Activated naive CD4-positive, alpha-beta T cell treated with anti-CD3 and anti-CD28 coated beads, Interleukin-2, amount 50 U/mL, for 72 hours (primary cell): ENCODE data around the gene KRT6C. TPM values are rescaled to one million over a fixed set of nuclear protein-coding genes. Genes with fewer than 3 reads are reported as not detected.

Experiments used
- ATAC-seq, 2 donors: fragments of 150-1000 bp; cut with Tn5 transposase; 2 replicates each; pipeline ENCODE4 v1.10.0; 2021; ENCODE audit warnings: mild to moderate bottlenecking in 2 of 2, moderate library complexity in 2 of 2
- DNase-seq, 2 donors: peaks; one replicate each; pipeline ENCODE4 v3.0.0; 2021 to 2022; ENCODE audit warnings: low spot score in 2 of 2
- H3K27ac Mint-ChIP-seq, 2 donors: one replicate each; pipeline ENCODE4 v1.8.0; 2022; ENCODE audit warnings: mild to moderate bottlenecking in 2 of 2, mixed read lengths in 2 of 2
- H3K36me3 Mint-ChIP-seq, 2 donors: one replicate each; pipeline ENCODE4 v1.8.0; 2022; ENCODE audit warnings: mixed read lengths in 2 of 2
- H3K9me3 Mint-ChIP-seq, 2 donors: one replicate each; pipeline ENCODE4 v1.8.0; 2022; ENCODE audit warnings: mixed read lengths in 2 of 2
- total RNA-seq, 2 donors: library from RNA; stranded (reverse); gene quantifications; one replicate each; pipeline ENCODE4 v1.2.3, GENCODE V29; 2022

KRT6C gene
- total RNA-seq, 2 donors from 2014 or later: not detected

DNA sequence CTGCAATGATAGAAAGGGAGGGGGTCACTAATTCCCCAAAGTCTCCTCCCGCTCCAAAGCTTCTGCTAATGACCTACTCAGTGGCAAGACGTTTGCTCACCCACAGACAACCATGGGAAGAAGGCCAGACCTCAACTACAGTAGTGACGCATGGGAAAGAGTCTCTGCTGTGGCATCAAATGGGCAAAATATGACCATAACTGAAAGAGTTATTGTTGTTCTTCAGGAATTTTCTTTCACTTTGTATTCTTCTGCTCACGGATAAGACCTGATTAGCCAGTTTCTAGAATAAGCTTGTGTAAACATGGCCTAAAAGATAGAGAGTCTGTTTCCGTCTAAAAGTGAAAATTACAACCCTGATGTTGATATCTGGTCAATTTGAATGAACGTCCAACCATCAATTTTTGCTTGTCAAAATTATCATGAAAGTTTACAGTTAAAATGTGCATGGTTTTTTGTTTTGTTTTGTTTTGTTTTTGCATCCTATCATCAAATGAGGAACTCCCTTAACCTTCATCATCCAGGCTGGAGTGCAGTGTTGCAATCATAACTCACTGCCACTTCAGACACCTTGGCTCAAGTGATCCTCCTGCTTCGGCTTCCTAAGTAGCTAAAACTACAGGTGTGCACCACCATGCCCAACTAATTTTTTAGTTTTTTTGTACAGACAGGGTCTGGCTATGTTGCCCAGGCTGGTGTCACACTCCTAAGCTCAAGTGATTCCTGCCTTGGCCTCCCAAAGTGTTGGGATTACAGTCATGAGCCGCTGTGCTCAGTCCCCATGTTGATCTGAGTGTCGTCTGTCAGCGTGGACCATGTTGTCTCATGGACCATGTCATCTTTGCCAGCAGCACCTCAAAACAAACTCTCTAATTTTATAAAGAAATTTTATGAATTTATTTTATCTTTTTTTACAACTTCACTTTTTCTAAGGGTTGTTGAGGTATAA is 28.7 kb downstream of the KRT6C start:
- DNase-seq: no peak

DNA sequence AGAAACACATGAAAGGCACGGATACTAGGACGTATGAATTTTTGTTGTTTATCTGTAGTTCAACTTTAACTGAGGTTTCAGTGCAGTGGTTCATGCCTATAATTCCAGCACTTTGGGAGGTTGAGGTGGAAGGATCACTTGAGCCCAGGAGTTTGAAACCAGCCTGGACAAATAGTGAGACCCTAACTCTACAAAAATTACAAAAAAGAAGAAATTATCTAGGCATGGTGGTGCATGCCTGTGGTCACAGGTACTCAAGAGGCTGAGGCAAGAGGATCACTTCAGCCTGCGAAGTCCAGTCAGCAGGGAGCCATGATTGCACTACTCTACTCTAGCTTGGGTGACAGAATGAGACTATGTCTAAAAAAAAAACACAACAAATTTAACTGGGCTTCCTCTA is 29.6 kb downstream of the KRT6C start:
- DNase-seq (no peak), ATAC-seq (no peak)
- no peak overlapping the region for H3K27ac Mint-ChIP-seq
- no peaks in the 10 kb centered on the region for H3K9me3 Mint-ChIP-seq
- H3K36me3 Mint-ChIP-seq: no peaks in the 10 kb centered on the region

More for the DNA sequence above, 28.7 kb downstream of the KRT6C start:
- Mint-ChIP-seq H3K27ac (no peak overlapping the region), H3K36me3 (no peaks in the 10 kb centered on the region), H3K9me3 (no peaks in the 10 kb centered on the region)
- ATAC-seq: no peak

DNA sequence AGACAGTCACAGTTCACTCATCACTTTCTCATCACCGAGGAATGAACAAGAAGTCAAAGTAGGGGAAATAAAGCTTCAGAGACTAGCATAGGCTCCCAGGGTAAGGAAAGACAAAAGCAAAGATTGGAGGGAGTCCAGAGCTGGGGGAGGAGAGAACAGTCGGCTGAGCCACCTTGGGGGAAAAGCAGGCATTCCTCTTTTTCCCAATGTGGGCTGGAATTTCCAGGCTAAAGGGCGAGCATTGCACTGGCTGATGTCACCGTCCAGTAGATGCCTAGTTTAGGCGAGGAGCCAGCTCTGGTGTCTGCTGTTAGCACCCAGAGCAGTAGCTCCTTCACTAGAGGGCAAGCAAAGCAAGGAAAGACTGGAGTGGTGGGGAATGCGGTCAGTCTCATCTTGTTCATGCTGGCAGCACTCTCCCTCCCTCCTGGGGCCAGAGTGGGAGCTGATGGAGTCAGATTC is 31.0 kb downstream of the KRT6C start:
- no peak for DNase-seq
- Mint-ChIP-seq H3K36me3 (no peaks in the 10 kb centered on the region), H3K9me3 (no peaks in the 10 kb centered on the region), H3K27ac (no peak overlapping the region)
- ATAC-seq: no peak

DNA sequence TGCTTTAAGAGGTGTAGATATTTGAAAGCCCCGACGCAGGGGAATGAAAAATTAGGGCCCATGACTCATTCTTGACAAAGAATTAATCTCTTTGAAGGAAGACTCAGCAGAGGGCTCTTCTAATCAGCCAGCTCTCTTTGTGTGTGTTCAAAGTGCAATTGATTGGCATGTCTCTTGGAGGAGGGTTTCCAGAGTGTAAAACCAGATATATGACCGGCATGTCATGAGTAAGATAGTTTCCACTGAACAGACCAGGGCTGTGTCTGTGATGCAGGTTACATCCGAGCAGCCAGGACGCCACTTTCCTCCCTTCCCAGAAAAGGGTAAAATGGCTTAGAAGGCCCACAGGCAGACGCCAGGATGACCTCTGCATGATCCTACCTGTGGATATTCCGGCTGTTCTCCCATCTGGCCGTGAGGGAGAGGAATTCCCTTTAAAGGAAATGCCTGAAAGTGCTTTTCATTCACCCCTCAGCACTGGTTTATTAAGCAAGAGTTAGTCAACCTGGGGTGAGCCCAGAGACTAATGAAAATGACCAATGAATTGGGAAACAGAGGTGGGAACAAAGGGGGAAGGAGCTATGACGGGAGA is 32.2 kb downstream of the KRT6C start:
- DNase-seq: no peak
- peak in 1 of 2 donors; percentile 20 for ATAC-seq
- H3K9me3 Mint-ChIP-seq: no peaks in the 10 kb centered on the region
- H3K27ac Mint-ChIP-seq: no peak overlapping the region
- no peaks in the 10 kb centered on the region for H3K36me3 Mint-ChIP-seq

DNA sequence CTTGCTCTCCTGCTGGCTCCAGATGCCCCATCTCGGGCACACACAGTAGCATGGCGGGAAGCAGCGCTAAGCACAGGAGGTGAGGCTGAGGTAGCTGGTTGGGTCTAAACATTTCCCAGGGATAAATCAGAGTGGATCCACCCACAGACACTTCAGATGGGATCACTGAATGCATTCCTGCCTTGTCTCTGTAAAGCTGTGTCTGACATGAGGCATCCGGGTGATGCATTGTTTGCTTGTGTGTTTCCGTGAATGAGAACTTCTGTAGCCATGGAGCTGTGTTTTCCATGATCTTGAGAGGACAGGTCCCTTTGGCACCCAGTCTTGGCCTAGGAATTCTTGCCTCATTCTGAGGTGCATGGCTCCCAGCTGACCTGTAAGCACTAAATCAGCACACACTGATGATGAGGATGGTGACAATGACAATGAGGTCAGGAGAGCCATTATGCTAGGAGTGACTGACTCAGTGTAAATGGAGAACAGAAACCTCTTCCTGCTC is 32.7 kb downstream of the KRT6C start:
- no peak overlapping the region for H3K27ac Mint-ChIP-seq
- H3K36me3 Mint-ChIP-seq: no peaks in the 10 kb centered on the region
- DNase-seq (no peak), ATAC-seq (peak; percentile 40 to 55)
- H3K9me3 Mint-ChIP-seq: no peaks in the 10 kb centered on the region

DNA sequence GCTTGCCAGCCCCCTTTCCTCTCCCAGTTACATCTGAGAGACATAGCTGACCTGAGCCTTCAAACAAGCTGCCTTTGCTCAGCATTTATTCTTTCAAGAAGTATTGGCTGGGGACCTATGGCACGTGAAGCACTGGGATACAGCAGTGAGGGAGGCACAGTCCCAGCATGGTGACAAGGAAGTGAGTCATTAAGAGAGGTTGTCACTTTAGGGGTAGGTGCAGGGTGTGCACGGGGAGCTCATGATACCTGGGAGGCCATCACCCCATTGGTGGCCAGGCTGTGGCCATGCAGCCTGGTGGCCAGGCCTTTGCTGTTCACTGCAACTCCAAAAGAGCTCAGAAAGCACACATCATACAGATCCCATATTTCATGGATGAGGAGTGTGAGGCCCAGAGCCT is 33.8 kb downstream of the KRT6C start:
- ATAC-seq (no peak), DNase-seq (no peak)
- no peaks in the 10 kb centered on the region for H3K36me3 Mint-ChIP-seq
- H3K27ac Mint-ChIP-seq: no peak overlapping the region
- no peaks in the 10 kb centered on the region for H3K9me3 Mint-ChIP-seq

DNA sequence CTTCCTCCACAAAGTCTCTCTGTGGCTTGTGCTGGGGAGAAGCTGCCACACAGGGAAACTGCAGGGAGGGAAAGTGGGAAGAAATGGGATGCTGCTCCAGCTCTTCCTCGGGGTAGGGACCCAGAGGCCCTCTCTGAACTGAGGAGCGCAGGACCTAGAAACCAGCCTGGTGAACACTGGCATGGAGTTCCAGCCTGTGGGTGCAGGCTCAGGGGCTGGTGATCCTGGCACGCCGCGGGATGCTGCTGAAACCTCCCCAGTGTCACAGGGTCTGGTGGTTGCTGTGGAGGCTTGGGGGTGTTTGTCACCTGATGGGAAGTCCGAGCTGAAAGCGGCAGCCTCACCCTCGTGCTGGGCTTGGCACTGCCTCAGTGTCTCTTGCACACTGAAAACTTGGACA is 34.2 kb downstream of the KRT6C start:
- ATAC-seq (no peak), DNase-seq (no peak)
- no peaks in the 10 kb centered on the region for H3K36me3 Mint-ChIP-seq
- no peaks in the 10 kb centered on the region for H3K9me3 Mint-ChIP-seq
- no peak overlapping the region for H3K27ac Mint-ChIP-seq

DNA sequence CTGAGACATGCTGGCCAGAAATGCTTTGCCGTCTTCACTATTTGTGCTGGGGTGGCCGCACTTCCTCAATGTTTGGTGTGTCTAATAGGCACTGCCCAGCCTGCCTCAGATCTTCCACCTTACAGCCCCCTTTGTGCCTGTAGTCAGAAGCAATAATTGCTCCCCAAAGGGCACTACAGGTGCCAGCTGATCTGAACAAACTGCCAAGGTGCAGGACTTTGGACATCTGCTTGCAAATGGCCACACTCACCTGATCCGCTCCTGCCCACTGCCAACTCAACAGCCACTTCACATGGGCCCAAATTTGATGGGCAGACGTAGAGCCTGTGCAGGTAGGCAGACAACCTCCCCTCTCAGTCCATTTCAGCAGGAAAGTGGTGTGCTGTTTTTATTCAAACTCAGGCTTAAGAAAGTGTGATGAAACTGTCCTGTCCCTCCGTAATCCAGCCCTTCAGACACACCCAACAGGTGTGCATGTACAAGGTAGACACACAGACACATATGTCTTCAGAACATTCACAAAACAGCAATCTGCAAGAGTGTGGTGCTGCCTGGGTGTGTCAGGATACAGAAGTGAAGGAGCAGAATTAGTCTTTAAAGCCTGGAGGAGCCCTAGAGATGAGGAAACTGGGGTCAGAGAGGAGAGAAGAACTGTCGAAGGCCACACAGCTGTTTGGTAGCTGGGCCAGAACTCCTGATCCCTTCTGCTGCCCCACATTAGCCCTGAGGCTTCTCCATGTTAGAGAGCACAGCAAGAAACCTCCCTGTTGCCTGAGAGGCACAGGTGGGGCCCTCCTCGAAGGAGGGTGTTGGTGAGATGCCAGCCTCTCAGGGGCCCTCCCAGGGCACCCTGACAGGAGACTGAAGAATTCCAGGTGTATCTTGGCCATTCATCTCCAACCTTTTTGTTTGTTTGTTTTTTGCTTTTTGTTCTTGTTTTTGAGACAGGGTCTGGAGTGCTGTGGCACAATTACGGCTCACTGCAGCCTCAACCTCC is 35.0 kb downstream of the KRT6C start:
- Mint-ChIP-seq H3K27ac (no peak overlapping the region), H3K36me3 (no peaks in the 10 kb centered on the region), H3K9me3 (no peaks in the 10 kb centered on the region)
- DNase-seq (no peak), ATAC-seq (no peak)

DNA sequence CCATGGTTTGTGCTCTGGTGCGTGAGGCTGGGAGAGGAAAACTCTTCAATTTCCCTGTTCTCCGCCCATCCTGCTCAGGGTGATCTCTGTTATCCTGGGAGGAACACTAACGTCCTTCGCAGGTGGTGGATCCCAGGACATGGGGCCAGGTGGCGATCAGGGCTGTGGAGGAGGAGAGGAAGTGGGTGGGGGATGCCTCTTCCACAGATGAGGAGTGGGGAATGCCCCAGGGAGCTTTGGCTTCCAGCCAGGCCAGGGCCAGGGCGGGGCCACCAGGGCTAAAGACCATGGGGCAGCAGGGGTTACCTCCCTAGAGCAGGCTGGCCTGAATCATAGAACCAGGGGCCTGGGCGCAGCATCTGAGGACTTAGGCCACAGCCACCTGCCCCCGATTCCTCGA is 36.1 kb downstream of the KRT6C start:
- Mint-ChIP-seq H3K36me3 (no peaks in the 10 kb centered on the region), H3K9me3 (no peaks in the 10 kb centered on the region), H3K27ac (no peak overlapping the region)
- ATAC-seq (no peak), DNase-seq (no peak)

DNA sequence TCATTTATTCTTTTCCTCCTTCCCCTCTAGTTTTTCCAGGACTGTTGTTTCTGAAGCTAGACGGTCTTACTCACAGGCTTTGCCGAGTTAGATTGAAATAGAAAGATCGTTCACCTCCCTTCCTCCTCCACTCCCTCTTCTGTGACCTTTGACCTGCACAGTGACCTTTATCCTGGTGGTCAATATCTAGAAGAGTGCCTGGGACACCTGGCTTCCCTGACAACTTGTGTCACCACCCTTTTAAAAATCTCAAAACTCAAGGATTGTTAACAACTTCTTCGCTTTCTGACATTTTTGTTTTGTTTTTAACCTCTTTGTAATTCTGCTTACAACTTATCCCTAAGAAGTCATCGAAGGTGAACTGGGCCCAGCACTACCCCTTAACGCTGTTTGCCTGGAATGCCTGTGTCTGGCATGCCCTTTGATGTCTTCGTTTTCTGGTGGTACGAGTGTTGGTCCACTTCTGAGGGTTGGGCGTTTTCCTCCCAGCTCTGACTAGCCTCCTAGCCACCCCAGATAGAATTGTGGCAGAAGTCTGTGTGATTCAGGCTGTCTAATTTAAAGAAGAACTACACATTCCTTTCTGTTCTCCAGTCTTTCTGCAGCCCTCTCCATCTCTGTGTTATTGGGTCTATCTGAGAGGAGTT is 36.7 kb downstream of the KRT6C start:
- ATAC-seq: no peak
- H3K36me3 Mint-ChIP-seq: no peaks in the 10 kb centered on the region
- H3K27ac Mint-ChIP-seq: no peak overlapping the region
- no peaks in the 10 kb centered on the region for H3K9me3 Mint-ChIP-seq
- no peak for DNase-seq

DNA sequence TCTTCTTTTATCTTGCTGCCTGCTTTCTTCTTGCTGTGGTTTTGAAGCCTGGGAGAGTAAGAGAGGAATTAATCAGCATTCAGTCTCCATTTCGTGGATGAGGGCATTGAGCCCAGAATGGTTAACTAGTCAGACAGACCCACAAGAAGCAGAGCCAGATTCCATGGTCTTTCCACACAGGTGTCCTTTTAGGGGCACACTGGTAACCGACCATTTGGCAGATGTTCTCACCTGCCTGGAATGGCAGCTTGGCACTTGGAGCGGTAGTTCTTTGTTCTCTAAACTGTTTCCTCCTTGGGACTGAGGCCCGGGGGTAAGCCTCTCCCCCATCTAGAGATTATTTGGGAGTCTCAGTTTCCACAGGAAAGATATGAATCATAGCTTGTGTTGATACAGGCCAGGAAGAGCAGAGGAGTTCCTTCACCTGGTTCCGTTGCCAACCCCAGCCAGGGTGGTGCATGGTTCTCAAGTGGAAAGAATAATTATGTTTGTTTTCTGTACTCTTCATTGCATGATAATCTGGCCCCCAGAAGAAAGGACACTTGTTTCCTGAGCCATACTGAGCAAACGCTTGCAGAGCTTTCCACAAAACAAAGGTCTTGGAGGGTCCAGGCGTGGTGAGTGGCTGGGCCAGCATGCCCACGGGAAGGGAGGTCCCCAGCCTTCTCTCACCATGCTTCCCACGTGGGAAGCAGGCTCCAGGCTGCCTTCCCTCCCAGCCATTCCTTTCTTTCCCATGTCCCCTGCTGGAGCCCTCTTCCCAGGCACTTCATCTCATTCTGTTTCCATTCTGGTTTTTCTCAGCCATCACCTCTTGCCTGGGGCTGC is 37.4 kb downstream of the KRT6C start:
- Mint-ChIP-seq H3K27ac (no peak overlapping the region), H3K36me3 (no peaks in the 10 kb centered on the region), H3K9me3 (no peaks in the 10 kb centered on the region)
- ATAC-seq: no peak
- DNase-seq: no peak

DNA sequence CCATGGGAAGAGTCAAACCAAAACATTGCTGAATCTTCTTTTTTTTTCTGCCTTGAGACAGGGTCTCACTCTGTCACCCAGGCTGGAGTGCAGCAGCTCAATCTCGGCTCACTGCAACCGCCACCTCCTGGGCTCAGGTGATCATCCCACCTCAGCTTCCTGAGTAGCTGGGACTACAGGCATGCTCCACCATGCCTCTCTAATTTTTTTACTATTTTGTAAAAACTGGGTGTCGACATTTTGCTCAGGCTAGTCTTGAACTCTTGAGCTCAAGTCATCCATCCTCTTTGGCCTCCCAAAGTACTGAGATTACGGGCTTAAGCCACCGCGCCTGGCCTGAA is 38.0 kb downstream of the KRT6C start:
- no peak for ATAC-seq
- H3K9me3 Mint-ChIP-seq: no peaks in the 10 kb centered on the region
- DNase-seq: no peak
- H3K27ac Mint-ChIP-seq: no peak overlapping the region
- no peaks in the 10 kb centered on the region for H3K36me3 Mint-ChIP-seq

DNA sequence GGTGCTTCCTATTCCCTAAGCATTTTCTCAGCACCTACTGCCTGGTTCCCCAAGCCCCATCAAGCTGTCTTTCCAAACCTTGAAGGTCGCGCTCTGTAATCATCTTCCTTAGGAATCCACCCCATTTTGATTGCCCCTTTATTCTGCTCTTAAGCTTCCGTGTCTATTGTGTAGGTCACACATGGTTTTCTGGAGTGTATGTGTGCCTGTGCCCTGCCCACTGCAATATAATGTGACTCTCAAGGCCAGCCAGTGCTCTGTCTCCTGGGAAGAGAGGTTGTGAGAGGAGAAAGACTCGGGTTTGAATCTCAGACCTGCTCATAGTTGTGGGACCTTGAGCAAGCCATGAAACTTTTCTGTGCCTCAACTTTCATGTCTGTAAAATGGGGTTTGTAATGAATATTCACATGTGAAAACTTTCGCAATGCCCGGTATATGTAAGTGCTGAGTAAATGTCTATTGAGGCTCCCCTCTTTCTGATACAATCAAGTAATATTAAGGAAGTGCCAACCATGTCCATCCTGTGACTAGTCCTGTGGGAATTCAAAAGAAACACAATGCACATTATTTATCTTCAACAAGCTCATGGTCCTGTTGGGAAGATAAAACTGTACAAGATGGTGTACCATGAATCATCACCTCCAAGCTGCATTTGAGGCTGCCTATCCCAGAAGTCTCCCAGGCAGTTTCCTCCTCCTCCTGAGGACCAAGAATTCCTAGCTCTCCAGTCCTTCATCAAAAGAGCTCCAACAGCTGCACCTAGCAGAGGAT is 38.7 kb downstream of the KRT6C start:
- ATAC-seq: no peak
- DNase-seq: no peak
- Mint-ChIP-seq H3K36me3 (no peaks in the 10 kb centered on the region), H3K9me3 (no peaks in the 10 kb centered on the region), H3K27ac (no peak overlapping the region)

DNA sequence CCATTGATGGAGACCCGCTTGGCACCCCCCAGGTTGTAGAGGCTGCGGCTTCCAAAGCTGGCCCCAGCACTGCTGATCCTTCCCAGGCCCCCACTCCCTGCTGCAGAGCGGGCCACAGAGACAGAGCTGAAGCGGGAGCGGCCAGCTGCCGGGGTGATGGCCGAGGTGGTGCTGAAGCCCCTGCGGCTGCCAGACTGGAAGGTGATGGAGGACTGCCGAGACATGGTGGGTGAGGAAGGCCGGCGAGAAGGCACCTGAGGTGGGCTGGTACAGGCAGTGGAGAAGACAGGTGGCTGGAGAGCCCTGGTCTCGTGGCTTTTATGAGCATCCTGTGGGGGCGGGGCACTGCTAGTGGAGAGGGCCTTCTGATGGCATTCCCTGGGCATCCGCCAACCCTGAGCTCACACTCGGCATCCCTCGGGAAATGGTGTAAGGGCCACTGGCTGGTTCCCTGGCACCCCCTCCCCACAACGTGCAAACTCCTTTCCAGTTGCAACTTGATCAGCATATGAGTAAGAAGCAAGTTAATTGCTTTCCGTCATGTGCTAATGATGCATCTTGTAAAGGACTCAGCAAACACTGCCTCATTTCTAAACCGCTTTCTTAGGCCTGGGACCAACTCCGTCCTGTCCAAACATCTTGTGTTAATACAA is 39.4 kb downstream of the KRT6C start, which contains the start of gene KRT75:
Gene KRT75, minus strand, starts transcription at position 291 of the 653 bp plus-strand sequence. Its CDS starts 67 bp downstream, at position 224.
- DNase-seq (no peak), ATAC-seq (no peak)
- no peaks in the 10 kb centered on the region for H3K36me3 Mint-ChIP-seq
- no peaks in the 10 kb centered on the region for H3K9me3 Mint-ChIP-seq
- no peak within 1 kb of the TSS for H3K27ac Mint-ChIP-seq
